Measurements from ENCODE around the gene CACNA1S.

GRCh38 chr1:201039418-201039817, 72.8 kb downstream of the CACNA1S start:
- TF ChIP-seq POLR2A (IDR thresholded peaks at IDR 0.05) (no peak), CTCF (IDR thresholded peaks at IDR 0.05) (no peak)

Data from esophagus squamous epithelium (tissue), 4 donors.